ENCODE measurements around the gene ST7. TPM values are rescaled to one million over a fixed set of nuclear protein-coding genes. Genes with fewer than 3 reads are reported as not detected.

The ST7 gene
- total and polyA plus RNA-seq, 2 donors (not counting 1 experiment from before 2014, with no cell fraction given): 2.3 to 4.6 TPM

DNA sequence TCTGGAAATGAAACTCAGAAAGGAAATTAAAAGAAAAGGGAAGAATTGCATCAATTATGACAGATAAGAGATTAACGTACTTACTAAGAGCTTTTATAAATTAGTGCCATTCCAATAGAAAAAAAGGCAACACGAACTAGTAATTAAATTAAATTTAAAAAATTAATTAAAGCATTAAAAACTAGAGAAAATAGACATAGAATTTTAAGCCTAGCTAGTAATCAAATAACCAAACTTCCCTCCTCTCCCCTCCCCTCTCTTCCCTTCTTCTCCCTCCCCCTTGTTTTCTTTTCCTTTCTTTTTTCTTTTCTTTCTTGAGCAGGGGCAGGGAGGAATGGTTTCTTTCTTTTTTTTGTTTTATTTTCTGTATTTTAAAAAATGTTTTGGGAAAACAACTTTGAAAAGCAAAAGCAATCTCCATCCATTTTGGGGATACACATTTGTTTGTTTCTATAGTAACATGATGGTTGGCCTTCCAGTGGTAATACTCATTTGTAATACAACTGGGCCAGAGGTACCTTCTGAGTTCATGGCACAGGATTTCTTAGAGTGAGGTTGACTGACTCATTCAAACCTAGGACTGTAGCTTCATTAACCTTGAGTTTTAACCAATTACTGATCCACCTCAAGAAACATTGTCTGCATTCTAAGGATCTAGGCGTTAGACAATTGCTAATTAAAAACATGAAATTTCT is 132.6 kb downstream of the ST7 start:
- Histone ChIP-seq H3K27me3 (replicated peaks in 1 of 4; ENCODE audit: control extremely low read depth in 1 of 4, control insufficient read depth in 3 of 4, insufficient read depth in 4 of 4, low read length in 3 of 4) (no peaks in the 10 kb centered on the region), H3K4me1 (ENCODE audit: control insufficient read depth in 2 of 2, insufficient read depth in 2 of 2, low read length in 2 of 2) (no peaks in the 10 kb centered on the region), H2AFZ (ENCODE audit: insufficient read depth, low read depth, low read length, poor library complexity, severe bottlenecking) (no peak overlapping the region), H3K4me3 (ENCODE audit: control extremely low read depth in 1 of 5, extremely low read depth in 1 of 5, insufficient read depth in 1 of 5, low read depth in 2 of 5, low read length in 4 of 5) (no peak overlapping the region), H3K4me2 (replicated peaks; ENCODE audit: low read depth, low read length, poor library complexity, severe bottlenecking) (no peak overlapping the region), H3K79me2 (ENCODE audit: control insufficient read depth, insufficient read depth, low read length) (no peaks in the 10 kb centered on the region), H3K27ac (ENCODE audit: low read length in 2 of 2) (no peak overlapping the region), H4K20me1 (ENCODE audit: control insufficient read depth, insufficient read depth, low read length, poor library complexity, severe bottlenecking) (no peaks in the 10 kb centered on the region), H3K9ac (ENCODE audit: low read length) (no peak overlapping the region), H3K9me3 (ENCODE audit: control extremely low read depth in 1 of 3, control insufficient read depth in 2 of 3, insufficient read depth in 1 of 3, low read length in 2 of 3) (no peaks in the 10 kb centered on the region), H3K36me3 (replicated peaks in 1 of 2; ENCODE audit: control extremely low read depth in 1 of 2, control insufficient read depth in 1 of 2, extremely low read depth in 1 of 2, insufficient read depth in 2 of 2, low read length in 1 of 2) (no peaks in the 10 kb centered on the region)
- WGBS (ENCODE audit: insufficient coverage): no CpG with 5 or more reads among the region's 3 CpGs
- Mint-ChIP-seq H3K27ac (no peak overlapping the region), H3K27me3 (no peaks in the 10 kb centered on the region), H3K4me3 (no peak overlapping the region), H3K4me1 (peaks cover 7% of the 10 kb centered on the region), H3K9me3 (ENCODE audit: insufficient read depth) (no peaks in the 10 kb centered on the region)
- POLR2A ChIA-PET: no interaction called here
- TF ChIP-seq, protein P1, sequence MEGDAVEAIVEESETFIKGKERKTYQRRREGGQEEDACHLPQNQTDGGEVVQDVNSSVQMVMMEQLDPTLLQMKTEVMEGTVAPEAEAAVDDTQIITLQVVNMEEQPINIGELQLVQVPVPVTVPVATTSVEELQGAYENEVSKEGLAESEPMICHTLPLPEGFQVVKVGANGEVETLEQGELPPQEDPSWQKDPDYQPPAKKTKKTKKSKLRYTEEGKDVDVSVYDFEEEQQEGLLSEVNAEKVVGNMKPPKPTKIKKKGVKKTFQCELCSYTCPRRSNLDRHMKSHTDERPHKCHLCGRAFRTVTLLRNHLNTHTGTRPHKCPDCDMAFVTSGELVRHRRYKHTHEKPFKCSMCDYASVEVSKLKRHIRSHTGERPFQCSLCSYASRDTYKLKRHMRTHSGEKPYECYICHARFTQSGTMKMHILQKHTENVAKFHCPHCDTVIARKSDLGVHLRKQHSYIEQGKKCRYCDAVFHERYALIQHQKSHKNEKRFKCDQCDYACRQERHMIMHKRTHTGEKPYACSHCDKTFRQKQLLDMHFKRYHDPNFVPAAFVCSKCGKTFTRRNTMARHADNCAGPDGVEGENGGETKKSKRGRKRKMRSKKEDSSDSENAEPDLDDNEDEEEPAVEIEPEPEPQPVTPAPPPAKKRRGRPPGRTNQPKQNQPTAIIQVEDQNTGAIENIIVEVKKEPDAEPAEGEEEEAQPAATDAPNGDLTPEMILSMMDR (IDR thresholded peaks at IDR 0.05): no peak
- TF ChIP-seq EZH2 (IDR thresholded peaks at IDR 0.05; ENCODE audit: borderline replicate concordance, insufficient read depth, low read depth, low read length, poor library complexity, severe bottlenecking): no peak
- CTCF ChIA-PET: no interaction called here
- no peak for DNase-seq
- intact Hi-C loops (cut with micrococcal nuclease): no loop called here
- ATAC-seq (ENCODE audit: low read depth): no peak

DNA sequence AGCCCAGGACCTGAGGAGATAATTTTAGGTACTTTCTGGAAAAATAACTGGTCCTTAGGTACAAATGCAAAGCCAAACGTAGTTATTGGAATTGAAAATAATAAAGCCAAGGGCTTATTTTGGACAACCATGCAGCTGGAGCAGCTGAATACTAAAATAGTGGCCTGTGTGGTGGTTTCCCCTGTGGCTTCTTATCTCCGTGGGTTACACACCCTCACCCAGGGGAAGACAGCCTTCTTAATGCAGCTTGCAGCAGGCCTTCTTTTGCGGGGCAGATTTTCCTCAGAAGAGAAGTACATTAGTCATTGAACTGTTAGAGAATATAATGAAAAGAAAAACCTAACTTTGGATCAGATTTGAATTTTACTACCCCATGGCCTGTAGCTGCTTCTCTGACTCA is 133.5 kb downstream of the ST7 start:
- Histone ChIP-seq H3K9ac (ENCODE audit: low read length) (no peak overlapping the region), H3K27me3 (replicated peaks in 1 of 4; ENCODE audit: control extremely low read depth in 1 of 4, control insufficient read depth in 3 of 4, insufficient read depth in 4 of 4, low read length in 3 of 4) (no peaks in the 10 kb centered on the region), H3K4me1 (ENCODE audit: control insufficient read depth in 2 of 2, insufficient read depth in 2 of 2, low read length in 2 of 2) (no peaks in the 10 kb centered on the region), H3K79me2 (ENCODE audit: control insufficient read depth, insufficient read depth, low read length) (no peaks in the 10 kb centered on the region), H2AFZ (ENCODE audit: insufficient read depth, low read depth, low read length, poor library complexity, severe bottlenecking) (no peak overlapping the region), H3K4me3 (ENCODE audit: control extremely low read depth in 1 of 5, extremely low read depth in 1 of 5, insufficient read depth in 1 of 5, low read depth in 2 of 5, low read length in 4 of 5) (no peak overlapping the region), H3K9me3 (ENCODE audit: control extremely low read depth in 1 of 3, control insufficient read depth in 2 of 3, insufficient read depth in 1 of 3, low read length in 2 of 3) (no peaks in the 10 kb centered on the region), H3K36me3 (replicated peaks in 1 of 2; ENCODE audit: control extremely low read depth in 1 of 2, control insufficient read depth in 1 of 2, extremely low read depth in 1 of 2, insufficient read depth in 2 of 2, low read length in 1 of 2) (no peaks in the 10 kb centered on the region), H3K27ac (ENCODE audit: low read length in 2 of 2) (no peak overlapping the region), H3K4me2 (replicated peaks; ENCODE audit: low read depth, low read length, poor library complexity, severe bottlenecking) (no peak overlapping the region), H4K20me1 (ENCODE audit: control insufficient read depth, insufficient read depth, low read length, poor library complexity, severe bottlenecking) (no peaks in the 10 kb centered on the region)
- ChIA-PET CTCF (no interaction called here), POLR2A (no interaction called here)
- TF ChIP-seq, protein P1 (IDR thresholded peaks at IDR 0.05): no peak
- no peak for TF ChIP-seq EZH2 (IDR thresholded peaks at IDR 0.05; ENCODE audit: borderline replicate concordance, insufficient read depth, low read depth, low read length, poor library complexity, severe bottlenecking)
- Mint-ChIP-seq H3K4me3 (no peak overlapping the region), H3K9me3 (ENCODE audit: insufficient read depth) (no peaks in the 10 kb centered on the region), H3K4me1 (peaks cover 7% of the 10 kb centered on the region), H3K27ac (no peak overlapping the region), H3K27me3 (no peaks in the 10 kb centered on the region)
- WGBS (ENCODE audit: insufficient coverage): 40% methylated on average over 1 of the region's 3 CpGs
- intact Hi-C loops (cut with micrococcal nuclease): no loop called here
- DNase-seq (no peak), ATAC-seq (ENCODE audit: low read depth) (no peak)
